Measurements from ENCODE around the gene TMCC3.
"Not testable (repeated sequence)": the region's sequence is repeated elsewhere in the genome, so short reads cannot be mapped to it uniquely, and the experiment has no call there.

Gene TMCC3, protein sequence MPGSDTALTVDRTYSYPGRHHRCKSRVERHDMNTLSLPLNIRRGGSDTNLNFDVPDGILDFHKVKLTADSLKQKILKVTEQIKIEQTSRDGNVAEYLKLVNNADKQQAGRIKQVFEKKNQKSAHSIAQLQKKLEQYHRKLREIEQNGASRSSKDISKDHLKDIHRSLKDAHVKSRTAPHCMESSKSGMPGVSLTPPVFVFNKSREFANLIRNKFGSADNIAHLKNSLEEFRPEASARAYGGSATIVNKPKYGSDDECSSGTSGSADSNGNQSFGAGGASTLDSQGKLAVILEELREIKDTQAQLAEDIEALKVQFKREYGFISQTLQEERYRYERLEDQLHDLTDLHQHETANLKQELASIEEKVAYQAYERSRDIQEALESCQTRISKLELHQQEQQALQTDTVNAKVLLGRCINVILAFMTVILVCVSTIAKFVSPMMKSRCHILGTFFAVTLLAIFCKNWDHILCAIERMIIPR
- 0.52 to 2.2 reads per million in 2 experiments for total RNA-seq

DNA sequence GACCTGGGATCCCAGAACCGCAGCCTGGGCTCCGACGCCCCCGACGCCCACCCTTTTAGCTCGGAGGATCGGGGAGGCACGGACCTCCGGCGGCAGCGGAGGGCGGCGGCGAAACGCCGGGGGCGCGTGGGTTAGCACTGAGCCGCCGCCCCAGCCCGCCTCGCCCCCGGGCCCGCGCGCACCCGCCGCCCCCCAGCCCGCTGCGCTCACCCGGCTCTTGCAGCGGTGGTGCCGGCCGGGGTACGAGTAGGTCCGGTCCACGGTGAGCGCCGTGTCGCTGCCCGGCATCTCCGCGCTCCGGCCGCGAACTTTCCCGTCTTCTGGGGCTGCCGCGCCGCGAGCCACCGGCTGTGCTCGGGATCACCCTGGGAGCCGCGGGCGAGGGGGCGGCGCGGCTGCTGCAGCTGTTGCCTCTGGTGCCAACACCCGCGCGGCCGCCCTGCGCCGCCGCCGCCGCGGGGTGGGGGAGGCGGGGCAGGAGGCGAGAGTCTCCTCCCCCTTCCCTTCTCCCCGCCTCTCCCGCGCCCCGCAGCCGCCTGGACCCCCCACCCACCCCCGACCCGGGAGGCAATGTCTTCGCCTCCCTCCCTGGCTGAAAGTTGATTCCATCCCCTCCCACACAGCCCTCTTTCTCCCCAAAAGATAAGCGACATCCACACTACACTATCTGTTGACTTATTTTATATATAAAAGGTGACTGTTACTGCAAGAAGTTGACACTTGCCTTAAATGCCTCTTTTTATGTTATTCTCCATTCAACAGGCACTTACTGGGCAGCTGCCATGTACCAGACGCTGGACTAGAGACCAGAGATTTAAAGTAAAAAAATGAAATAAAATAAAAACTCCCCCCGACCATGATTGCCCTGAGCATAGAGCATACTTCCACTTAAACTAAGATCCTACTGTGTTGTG lies at the start of gene TMCC3:
Gene TMCC3 (minus strand): TSS at position 415 of the 914 bp plus-strand sequence. CDS start 127 bp downstream, at position 288.
- DNase-seq (ENCODE audit: low read depth) = no peak

DNA sequence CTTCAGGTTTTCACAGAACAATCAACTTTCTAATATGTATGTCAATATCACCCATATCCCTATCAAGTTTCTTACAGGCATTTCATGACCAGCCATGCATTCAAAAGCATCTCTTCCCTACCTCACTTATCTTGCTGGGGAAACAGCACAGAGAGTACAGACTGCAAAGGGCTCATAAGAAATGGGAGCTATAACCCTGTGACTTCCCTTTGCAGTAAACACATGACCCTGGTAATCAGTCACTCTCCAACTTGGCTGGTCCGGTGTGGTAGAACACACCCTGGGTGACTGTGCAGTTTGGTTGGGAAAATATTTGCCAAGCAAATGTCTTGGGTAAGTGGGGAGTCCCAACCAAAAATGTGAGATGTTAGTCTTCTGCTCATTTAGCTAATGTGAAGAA lies 49.4 kb upstream of the TMCC3 start:
- DNase-seq (ENCODE audit: low read depth) = no peak

DNA sequence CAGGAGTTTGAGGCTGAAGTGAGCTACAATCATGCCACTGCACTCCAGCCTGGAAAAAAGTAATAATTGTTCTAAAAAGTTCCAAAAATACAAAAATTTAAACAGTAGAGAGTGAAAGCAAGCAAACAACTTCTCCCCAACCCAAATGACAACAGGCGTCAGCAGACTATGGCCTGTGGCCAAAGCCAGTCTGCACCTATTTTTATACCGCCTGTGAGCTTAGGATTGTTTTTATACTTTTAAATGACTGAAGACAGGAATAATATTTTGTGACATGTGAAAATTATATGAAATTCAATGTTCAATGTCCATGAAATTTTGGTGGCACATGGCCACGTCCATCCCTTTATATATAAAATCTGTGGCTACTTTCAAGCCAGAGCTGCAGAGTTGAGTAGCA lies 48.2 kb upstream of the TMCC3 start:
- DNase-seq (ENCODE audit: low read depth) = no peak

DNA sequence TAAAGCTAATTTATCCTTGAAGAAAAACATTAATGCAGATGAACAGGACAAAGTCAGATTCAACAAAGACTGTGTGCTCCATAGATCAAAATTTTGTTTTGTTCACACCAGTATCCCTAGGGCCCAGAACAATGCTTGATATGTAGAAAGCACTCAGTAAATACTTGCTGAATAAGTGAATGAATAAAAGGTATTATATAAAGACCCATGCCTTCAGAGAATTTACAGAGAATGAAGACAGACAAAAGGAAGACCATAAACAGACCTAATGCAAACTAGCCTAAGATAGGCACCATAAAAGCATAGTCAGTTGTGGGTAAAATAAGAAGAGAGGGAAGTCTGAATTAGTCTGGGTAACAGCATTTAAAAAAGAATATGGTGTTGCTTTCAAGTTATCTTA lies 47.3 kb upstream of the TMCC3 start:
- no peak for DNase-seq (ENCODE audit: low read depth)

DNA sequence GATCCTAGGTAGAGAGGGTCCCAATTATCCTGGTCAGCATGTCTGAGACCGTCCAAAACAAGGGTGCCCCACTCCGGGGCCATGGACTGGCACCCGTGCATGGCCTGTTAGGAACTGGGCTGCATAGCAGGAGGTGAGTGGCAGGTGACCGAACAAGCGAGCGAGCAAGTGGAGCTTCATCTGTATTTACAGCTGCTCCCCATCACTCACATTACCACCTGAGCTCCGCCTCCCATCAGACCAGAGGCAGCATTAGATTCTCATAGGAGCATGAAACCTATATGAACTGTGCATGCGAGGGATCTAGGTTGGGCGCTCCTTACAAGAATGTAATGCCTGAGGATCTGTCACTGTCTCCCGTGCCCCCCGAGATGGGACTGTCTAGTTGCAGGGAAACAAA lies 44.4 kb upstream of the TMCC3 start:
- DNase-seq (ENCODE audit: low read depth) = no peak

DNA sequence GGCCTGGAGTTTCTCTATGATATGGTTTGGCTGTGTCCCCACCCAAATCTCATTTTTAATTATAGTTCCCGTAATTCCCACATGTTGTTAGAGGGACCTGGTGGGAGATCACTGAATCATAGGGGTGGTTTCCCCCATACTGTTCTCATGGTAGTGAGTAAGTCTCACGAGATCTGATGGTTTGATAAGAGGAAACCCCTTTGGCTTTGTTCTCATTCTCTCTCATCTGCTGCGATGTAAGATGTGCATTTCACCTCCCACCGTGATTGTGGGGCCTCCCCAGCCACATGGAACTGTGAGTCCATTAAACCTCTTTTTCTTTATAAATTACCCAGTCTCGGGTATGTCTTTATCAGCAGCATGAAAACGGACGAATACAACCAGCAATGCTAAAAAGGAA lies 42.5 kb upstream of the TMCC3 start:
- not testable (repeated sequence) for DNase-seq (ENCODE audit: low read depth)

DNA sequence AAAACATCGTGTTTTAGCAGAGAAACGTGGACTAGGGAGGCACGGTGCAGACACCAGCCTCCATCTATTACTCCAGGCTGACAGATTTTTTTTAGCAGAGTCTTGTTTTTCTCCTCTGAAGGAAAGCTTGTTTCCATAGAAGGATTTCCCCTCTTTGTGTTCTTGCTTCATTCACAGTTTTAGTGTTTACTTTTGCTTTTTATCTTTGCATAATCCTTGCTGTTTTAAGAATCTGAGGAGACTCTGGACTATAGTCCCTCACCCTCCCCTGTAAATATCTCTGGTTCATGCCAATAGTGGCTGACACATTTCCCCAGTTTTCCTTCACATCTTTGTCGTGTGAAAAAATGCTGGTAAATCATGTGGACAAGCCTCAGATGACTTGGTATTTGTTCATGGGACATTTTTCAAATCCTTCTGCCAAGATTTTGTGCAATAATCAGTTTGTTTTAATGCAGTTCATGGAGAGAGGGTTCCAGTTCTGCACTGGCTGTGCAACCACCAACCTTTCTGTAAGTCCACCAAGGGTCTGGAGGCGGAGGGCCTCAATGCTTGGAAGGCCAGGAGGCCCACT lies 39.9 kb upstream of the TMCC3 start:
- no peak for DNase-seq (ENCODE audit: low read depth)

DNA sequence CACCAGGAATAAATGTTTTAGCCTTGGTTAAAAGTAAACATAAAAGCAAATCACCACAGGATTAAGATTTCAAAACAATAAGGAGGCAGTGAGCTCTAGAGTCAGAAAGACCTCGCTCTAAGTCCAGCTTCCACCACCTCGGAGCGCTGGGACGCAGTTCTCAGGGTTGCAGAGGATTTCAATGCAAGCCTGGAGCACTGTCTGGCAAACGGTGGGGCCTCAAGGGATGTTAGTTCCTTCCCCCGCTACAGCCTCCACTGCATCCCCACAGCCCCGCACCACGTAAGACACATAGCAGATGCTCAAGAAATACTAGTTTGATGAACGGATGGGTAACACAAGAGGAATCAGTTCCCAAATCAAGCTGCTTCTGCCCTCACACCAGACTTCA lies 39.3 kb upstream of the TMCC3 start:
- DNase-seq (ENCODE audit: low read depth) = no peak

DNA sequence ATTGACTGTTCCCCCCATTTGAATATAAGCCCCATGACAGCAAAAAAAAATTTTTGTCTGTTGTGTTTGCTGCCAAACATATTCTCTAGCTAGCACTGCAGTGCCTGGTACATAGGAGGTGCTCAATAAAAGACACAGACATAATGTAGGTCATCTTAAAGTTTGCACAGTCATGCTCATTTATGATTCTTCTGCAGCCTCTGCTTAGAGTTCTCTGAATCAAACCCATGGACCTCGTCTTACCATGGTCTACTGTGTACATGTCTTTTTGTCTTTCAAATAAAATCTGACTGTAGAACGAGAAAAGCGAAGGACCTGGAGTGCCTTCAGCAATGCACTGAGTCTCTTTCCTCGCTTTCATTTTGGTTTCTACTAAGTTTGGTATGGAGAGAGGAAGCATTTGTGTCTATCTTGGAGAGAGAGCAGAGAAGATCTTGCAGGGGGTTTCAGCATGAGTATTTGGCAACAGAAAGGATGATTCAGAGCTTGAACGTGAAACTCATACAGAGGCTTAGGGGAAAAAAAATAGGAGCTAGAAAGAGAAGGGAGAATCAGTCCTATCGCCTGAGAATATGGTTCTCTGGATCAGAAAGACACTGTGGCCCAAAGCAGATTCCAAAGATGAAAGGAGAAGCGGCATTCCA lies 38.8 kb upstream of the TMCC3 start:
- DNase-seq (ENCODE audit: low read depth) = no peak

DNA sequence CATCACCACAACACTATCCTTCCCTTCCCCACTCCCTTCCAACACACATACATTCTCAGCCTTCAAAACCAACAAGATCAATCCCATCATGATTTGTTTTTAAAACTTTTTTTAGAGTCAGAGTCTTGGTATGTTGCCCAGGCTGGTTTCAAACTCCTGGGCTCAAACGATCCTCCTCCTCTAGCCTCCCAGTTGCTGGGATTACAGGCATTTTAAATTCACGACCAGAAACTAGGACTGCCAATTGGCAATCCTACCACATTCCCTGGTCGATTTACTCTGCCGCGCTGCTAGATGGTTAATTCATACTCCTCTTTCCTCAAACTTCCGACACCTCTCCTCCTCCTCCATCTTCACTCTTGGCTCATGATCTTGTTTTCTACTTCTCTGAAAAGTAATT lies 37.5 kb upstream of the TMCC3 start:
- DNase-seq (ENCODE audit: low read depth) = no peak

DNA sequence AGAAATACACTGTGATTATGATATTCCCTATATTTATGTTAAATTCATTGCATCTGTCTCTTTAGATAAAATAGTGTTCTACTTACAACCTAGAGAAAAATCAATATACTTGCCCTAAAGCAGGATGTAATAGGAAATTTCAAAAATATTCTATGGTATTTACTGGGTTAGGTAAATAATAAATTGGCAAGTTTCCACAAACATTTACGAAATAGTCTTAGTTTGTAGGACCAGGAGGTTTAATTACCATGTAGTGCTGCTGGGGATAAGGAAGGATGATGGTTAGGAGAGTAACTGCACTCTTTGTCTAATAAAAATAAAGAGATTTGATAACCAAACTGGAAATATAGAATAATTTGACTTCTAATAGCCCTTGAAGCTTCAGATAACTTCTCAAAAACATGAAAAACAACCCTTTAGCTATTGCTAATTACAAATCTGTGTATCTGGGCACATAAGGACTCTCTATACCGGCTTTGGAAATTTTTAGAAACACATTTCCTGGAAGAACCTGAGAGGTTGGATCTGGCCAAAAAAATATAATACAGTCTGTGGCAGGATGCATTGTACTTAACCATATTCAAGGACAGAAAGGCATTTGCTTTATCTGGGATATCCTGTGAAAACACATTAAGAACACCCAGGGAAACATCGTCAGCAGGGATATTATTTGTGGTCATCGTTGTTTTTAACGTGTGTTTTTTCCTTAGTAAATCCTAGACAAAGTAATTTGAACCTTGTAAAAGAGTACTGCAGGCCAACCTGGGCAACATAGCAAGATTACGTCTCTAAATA lies 36.7 kb upstream of the TMCC3 start:
- no peak for DNase-seq (ENCODE audit: low read depth)

DNA sequence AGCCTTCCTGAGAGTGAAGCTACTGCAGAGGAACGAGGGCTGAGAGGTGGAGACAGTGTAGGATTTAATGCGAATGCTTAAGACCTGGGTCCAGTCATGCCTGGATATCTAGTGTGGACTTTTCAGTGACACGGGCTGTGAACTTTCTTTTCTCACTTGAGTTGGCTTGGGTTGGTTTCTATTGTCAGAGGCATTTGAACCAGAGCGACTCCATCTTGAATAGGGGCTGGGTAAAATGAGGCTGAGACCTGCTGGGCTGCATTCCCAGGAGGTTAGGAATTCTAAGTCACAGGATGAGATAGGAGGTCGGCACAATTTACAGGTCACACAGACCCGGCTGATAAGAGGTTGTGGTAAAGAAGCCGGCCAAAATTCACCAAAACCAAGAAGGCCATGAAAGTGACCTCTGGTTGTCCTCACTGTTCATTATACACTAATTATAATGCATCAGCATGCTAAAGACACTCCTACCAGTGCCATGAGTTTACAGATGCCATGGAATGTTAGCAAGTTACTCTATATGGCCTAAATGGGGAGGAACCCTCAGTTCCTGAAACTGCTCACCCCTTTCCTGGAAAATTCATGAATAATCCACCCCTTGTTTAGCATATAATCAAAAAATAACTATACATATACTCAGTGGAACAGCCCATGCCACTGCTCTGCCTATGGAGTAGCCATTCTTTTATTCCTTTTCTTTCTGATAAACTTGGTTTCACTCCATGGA lies 34.2 kb upstream of the TMCC3 start:
- no peak for DNase-seq (ENCODE audit: low read depth)

DNA sequence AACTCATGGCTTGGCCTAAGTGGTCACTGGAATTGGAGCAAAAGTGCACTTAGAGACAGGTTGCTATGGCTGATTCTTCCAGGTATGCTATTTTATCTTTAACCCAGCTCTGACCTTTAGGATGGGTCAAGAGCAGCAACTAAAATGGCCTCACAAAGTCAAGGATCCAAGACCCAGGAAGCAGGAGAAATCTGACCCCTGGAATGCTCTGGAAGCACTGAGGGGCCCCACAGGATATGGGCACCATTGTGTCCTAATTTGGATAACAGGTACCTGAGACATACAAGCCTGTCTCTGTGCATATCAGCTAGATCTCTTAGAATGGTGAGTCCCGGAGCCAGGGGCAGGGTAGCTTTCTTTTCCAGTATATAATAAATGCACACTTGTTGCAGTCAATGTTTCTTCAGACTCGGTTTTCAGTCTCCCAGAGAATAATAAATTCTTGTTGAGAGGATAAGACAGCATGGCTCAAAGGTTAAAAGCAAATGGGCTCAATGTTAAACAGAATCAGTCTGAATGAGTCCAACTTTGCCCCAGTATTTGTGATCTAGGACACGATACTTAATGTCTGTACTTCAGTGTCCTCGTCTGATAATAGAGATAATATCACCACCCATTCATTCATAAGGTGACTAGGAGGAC lies 29.3 kb upstream of the TMCC3 start:
- DNase-seq (ENCODE audit: low read depth) = no peak

DNA sequence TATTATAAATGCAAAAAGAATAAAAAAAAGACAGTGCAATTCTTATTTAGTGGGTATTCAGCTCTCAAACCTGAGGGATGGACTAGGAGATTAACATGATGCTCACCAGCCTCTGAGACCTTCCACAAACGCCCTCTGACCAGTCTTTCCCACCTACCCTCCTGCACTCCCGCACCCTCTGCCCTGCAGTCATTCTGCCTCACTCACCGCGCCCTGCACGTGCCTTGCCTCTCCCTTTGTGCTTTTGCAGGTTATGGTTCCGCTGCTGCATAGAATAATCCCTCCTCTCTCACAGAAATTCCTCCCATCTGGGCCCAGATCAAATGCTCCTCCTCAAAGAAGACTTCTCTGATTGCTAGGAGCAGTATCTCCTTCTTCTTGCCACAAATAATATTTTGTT lies 28.5 kb upstream of the TMCC3 start:
- no peak for DNase-seq (ENCODE audit: low read depth)

DNA sequence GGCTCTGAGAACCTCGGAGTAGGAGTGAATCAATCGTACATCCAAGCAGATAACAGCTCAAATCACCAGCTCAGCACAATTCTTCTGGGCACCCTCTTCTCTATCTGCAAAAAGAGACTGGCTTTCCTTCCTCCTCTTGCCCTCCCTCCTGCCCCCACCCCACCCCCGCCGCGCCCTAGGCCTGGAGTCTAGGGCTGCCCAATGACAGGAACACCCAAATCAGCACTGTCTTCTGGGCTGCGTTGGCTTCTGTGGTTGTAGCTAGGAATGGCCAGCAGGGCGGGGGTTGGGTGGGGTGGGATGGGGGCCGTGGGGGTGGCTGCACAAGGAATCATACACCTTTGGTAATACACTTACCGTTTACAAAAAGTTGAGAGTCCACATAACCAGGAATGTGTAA lies 28.0 kb upstream of the TMCC3 start:
- no peak for DNase-seq (ENCODE audit: low read depth)

DNA sequence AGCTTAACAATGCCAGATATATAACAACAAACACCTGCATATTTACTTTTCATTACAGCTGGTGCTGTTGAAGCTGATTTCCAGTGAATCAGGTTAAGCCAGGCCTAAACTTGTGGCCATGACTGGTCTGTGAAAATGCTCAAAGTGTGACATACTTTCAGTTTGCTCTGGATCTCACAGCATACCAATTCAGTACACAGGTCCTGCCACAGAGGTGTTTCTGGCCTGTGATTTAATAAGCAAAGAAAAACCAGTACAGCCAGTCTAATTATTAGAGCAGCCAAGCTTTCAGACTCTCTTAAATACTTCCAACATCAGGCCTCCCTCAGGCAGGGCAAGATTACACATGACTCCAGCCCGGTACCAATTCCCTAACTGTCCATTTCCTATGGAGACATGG lies 27.4 kb upstream of the TMCC3 start:
- DNase-seq (ENCODE audit: low read depth) = no peak

DNA sequence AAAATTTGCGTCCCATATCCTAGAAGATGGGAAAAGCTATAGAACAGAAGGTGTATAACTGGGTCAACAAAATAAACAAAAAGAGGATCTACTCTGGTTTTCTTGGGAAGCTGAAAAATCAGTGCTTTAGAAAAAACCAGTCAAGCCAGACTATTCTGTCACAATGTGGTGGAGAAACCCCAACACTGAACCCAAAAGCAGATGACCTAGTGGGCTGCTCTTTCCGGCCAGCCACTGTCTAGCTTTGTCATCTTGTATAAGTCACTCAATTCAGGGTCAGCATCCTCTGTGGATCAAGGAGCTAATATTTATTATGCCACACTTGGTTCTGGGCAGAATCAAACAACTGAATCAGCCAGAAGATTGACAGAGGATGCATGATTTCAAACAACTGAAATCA lies 26.6 kb upstream of the TMCC3 start:
- no peak for DNase-seq (ENCODE audit: low read depth)

DNA sequence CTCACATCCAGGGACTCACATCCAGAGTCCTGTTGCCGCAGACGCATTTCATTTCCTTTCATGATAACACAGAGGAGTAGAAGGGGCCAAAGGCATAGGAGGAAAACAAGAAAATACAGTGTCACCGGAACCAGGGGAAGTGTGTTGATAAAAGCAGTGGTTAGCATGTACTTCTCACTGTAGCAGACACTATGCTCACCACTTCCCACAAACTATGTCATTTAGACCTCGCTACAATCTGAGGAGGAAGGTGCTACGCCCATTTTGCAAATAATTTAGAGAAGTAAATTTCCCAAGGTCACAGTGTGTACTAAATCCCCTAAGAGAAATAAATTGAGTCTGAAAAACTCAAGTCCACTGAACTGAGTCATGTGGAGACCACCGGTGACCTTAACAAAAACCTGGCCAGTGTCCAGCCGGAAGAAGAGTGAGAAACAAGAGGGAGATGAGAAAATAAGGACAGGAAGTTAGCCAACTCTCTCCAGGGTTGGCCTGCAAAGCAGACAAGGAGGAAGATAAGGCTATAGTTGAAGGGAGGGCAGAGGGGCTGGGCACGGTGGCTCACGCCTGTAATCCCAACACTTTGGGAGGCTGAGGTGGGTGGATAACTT lies 25.8 kb upstream of the TMCC3 start:
- DNase-seq (ENCODE audit: low read depth) = no peak

DNA sequence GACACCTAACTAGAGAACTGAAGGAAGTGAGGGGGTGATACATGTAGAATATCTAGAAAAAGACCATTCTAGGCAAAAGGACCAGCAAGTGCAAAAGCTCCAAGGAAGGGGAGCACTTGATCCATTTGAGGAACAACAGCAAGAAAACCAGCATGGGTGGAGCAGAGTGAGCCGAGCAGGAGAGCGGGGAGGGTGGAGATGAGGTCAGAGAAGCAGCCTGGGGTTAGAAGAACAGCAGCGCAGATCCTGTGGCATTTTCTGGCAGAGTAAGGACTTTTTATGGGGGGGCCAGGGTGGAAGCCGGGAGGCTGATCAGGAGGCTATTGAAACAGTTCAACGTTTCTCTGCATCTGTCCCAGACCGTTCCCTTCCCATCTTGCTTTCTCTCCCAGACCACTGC lies 24.5 kb upstream of the TMCC3 start:
- no peak for DNase-seq (ENCODE audit: low read depth)

DNA sequence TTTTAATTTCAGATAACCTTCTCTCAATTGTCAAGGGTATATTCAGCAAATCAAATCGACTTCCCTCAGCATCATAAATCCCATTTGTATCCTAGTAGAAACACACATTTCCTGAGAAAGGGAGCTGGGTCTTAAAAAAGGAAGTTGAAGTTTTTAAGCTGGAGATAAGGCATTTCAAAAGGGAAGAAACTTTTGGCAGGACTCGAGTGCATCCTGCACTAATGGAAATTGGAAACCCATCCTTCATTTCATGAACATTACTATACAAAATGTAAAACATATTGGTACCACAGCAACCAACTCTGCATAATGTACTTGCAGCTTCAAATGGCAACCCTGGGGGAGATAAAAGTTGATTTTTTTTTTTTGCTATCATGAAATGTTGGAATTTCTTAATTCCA lies 23.7 kb upstream of the TMCC3 start:
- DNase-seq (ENCODE audit: low read depth) = no peak

Data from T follicular helper cell (primary cell).